Psoas muscle (tissue), 8 donors: ENCODE measurements around the gene HTR5A. TPM values are rescaled to one million over a fixed set of nuclear protein-coding genes. Genes with fewer than 3 reads are reported as not detected.
A peak's percentile ranks its signal among the peaks of the same experiment; 100 is the strongest.

Experiments used
- ATAC-seq, 4 donors: fragments of 200-7000 bp; cut with Tn5 transposase; one replicate each; pipeline ENCODE4 v1.9.1; 2020; ENCODE audit warnings: moderate library complexity in 3 of 4, mild to moderate bottlenecking in 2 of 4
- DNase-seq, 2 donors: peaks; one replicate each; pipeline ENCODE4 v3.0.0-alpha.2; 2020
- H3K27ac ChIP-seq: fragments of 200-600 bp; one replicate; pipeline ENCODE4 v1.8.0; 2022
- H3K27me3 ChIP-seq, 3 donors: fragments of 200-600 bp in 1 of 3; one replicate each; pipeline versions ENCODE4 v1.6.1 to v1.8.0; 2013 to 2022; ENCODE audit warnings: low read length in 2 of 3, mild to moderate bottlenecking in 2 of 3, moderate library complexity in 1 of 3; ENCODE audit not compliant: insufficient read depth in 3 of 3
- H3K36me3 ChIP-seq, 2 donors: fragments of 200-600 bp in 1 of 2; one replicate each; pipeline versions ENCODE4 v1.6.1 to v1.8.0; 2013 to 2022; ENCODE audit warnings: low read depth in 1 of 2, mild to moderate bottlenecking in 1 of 2, moderate library complexity in 1 of 2; ENCODE audit not compliant: insufficient read depth in 1 of 2
- H3K4me1 ChIP-seq: fragments of 200-600 bp; one replicate; pipeline ENCODE4 v1.8.0; 2022
- H3K4me3 ChIP-seq: fragments of 200-600 bp; one replicate; pipeline ENCODE4 v1.8.0; 2022; ENCODE audit warnings: mild to moderate bottlenecking
- H3K9me3 ChIP-seq: fragments of 200-600 bp; one replicate; pipeline ENCODE4 v1.8.0; 2022
- CTCF ChIP-seq: fragments of 200-600 bp; IDR thresholded peaks from one replicate; pipeline ENCODE4 v1.8.0; 2022; ENCODE audit warnings: antibody characterized with exemption
- WGBS, 3 donors: extraction: QIAGEN DNeasy Blood & Tissue Kit; methylation state at CpG; one replicate each; pipeline versions ENCODE4 v1.1.6 to v1.1.7; 2013; 5-methylcytosine and 5-hydroxymethylcytosine counted together
- intact Hi-C, 2 donors: fragments of 100-400 bp; cut with DNase I; formaldehyde crosslinking; loops; one replicate each; pipeline versions ENCODE4 v1.11.0 to v1.14.2; 2022
- long read RNA-seq, 2 donors: library from polyadenylated mRNA; unstranded; transcript quantifications; one replicate each; pipeline ENCODE4 v2.0.0, GENCODE V29; 2021
- polyA plus RNA-seq, 3 donors: library from polyadenylated mRNA; stranded (reverse); fragments of 200-250 nt; gene quantifications; one replicate each; pipeline ENCODE4 v1.2.3, GENCODE V29; 2013
- total RNA-seq, 4 donors: library from RNA; stranded (reverse); fragmentation: NEBNext Ultra II Directional in 2 of 4; extraction: Animal tissue kit (Norgen Biotek cat#: 25700) in 2 of 4; gene quantifications; one replicate each; pipeline versions ENCODE4 v1.2.1 to v1.2.4, GENCODE V29; 2021 to 2023
- donor health status: healthy with polysubstance abuse.
- donor health status: DM: no; HTN: no; CAD: no; lungs with moderate emphysema.
- donor health status: Bipolar disorder and iron deficiency.
- donor health status: healthy.
- donor health status: DM: yes; HTN: yes; CAD: no.
- donor health status: DM: no; HTN: no; CAD: no.
- donor health status: DM: no; HTN: no; CAD: no.
- donor health status: DM: yes; HTN: yes; CAD: no.

Gene HTR5A
- total RNA-seq = not detected
- polyA plus RNA-seq = under 1 TPM in 2 of 3 donors, not detected in 1; 0.01 to 0.06 TPM
- long read RNA-seq, donor 1 = 0 reads
- long read RNA-seq, donor 2 = 0 reads

GRCh38 chr7:155069992-155070751 lies at the start of gene HTR5A:
Gene HTR5A, plus strand, starts transcription at chr7:155070324. Its CDS starts 576 bp downstream, at chr7:155070900.
- Histone ChIP-seq H3K4me1 (no peaks in the 10 kb centered on the region), H3K27me3 (peaks cover 0 to 21% (median 0%) of the 10 kb centered on the region in 3 donors), H3K36me3 (no peaks in the 10 kb centered on the region), H3K27ac (no peak within 1 kb of the TSS), H3K9me3 (no peaks in the 10 kb centered on the region), H3K4me3 (no peak within 1 kb of the TSS)
- peak; percentile 78 to 87 for DNase-seq
- no peak for TF ChIP-seq CTCF
- intact Hi-C loops = no loop called here
- WGBS, 3 donors = 2 to 5% (median 2%) methylated on average over 47 to 48 of the region's 48 CpGs
- ATAC-seq = peak; percentile 82 to 90 (median 86)

GRCh38 chr7:155020996-155021395 lies 49.1 kb upstream of the HTR5A start:
- TF ChIP-seq CTCF = no peak
- Histone ChIP-seq H3K4me3 (no peak overlapping the region), H3K9me3 (no peaks in the 10 kb centered on the region), H3K27ac (no peak overlapping the region), H3K4me1 (no peaks in the 10 kb centered on the region), H3K36me3 (no peaks in the 10 kb centered on the region), H3K27me3 (no peaks in the 10 kb centered on the region)
- DNase-seq = no peak
- WGBS, 3 donors = 68 to 77% (median 69%) methylated on average over 5 of the region's 5 CpGs
- ATAC-seq = no peak
- intact Hi-C loops = no loop called here

GRCh38 chr7:155021699-155022145 lies 48.4 kb upstream of the HTR5A start:
- no peaks in the 10 kb centered on the region for H3K36me3 ChIP-seq
- intact Hi-C loops = no loop called here
- DNase-seq (no peak), ATAC-seq (no peak)
- H3K9me3 ChIP-seq = no peaks in the 10 kb centered on the region
- no peak overlapping the region for H3K4me3 ChIP-seq
- no peaks in the 10 kb centered on the region for H3K27me3 ChIP-seq
- no peaks in the 10 kb centered on the region for H3K4me1 ChIP-seq
- H3K27ac ChIP-seq = no peak overlapping the region
- 63 to 66% (median 64%) methylated on average over 7 of the region's 7 CpGs for WGBS, 3 donors
- TF ChIP-seq CTCF = no peak

- no peaks in the 10 kb centered on the region for H3K36me3 ChIP-seq
- ATAC-seq (no peak), DNase-seq (no peak)
- no peak overlapping the region for H3K4me3 ChIP-seq
- H3K27ac ChIP-seq = no peak overlapping the region
- H3K9me3 ChIP-seq = no peaks in the 10 kb centered on the region
- no peaks in the 10 kb centered on the region for H3K27me3 ChIP-seq
- WGBS, 3 donors = 91 to 97% (median 95%) methylated on average over 1 of the region's 1 CpG
- intact Hi-C loops = no loop called here
- no peaks in the 10 kb centered on the region for H3K4me1 ChIP-seq
- no peak for TF ChIP-seq CTCF
These were observed 42.2 kb upstream of the HTR5A start for GRCh38 chr7:155027879-155028278.
